ENCODE data around the gene BAD.
A peak's percentile ranks its signal among the peaks of the same experiment; 100 is the strongest.

BAD gene

DNA sequence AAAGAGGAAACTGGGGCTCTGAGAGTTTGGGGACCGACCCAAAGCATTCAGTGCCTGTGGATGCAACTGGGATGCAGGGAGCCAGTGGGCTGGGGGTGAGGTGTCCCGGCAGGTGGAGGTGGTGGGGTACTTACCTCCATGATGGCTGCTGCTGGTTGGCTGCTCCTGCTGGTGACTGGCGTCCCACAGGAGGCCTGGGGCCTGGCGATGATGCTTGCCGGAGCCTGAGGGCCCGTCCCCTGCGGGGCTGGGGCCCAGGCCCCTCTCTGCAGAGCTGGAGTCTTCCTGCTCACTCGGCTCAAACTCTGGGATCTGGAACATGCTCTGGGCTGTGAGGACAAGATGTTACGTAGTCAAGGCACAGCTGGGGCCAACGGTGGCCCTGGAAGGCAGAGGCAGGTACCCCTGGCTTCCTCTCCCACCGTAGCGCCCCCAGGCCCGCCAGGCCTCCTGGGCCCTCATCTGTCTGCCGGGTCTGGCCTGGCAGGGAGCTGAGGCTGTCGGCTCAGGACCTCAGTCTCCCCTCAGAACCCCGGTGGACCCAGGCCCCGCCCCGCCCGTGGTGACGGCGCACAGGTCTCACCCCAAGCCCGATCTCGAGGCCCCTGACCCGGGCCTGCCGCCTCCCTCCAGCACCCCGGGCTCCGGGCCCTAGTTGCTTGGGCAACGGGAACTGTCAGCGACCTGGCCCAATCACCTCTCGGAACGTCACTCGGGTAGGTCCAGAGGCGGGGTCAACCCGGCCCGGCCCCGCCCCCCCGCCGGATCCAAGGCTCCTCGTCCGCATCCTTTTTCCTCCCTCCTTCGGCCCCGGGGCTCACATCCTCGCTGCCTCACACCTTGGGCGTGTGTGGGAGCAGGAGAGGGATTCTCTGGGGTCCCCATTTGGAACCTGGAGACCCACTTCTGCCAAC is at the start of gene BAD:
BAD (minus strand) TSS at position 618 of the 914 bp plus-strand sequence; CDS start at position 321, 297 bp downstream.
- DNase-seq (ENCODE audit: insufficient read length, low spot score) (peak; percentile 96), FAIRE-seq (no peak)
- TF ChIP-seq CTCF (IDR thresholded peaks at IDR 0.05; ENCODE audit: insufficient read depth, missing control alignments), result no peak

DNA sequence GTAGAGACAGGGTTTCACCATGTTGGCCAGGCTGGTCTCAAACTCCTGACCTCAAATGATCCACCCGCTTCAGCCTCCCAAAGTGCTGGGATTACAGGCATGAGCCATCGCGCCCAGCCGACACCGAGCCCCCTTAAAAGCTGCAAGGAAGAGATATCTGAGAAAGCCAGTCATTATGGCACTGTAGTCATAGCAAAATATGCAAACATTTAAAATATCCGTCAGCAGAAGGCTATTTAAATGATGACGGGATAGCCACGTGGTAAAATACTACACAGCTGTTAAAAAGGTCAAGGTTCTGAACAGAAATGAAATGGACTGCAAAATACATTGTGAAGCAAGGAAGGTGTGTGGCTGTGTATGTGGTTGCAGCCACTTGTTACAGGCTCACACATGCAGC is 49.1 kb upstream of the BAD start:
- FAIRE-seq, result no peak
- no peak for DNase-seq (ENCODE audit: insufficient read length, low spot score)
- TF ChIP-seq CTCF (IDR thresholded peaks at IDR 0.05; ENCODE audit: insufficient read depth, missing control alignments), result no peak

- no peak for DNase-seq (ENCODE audit: insufficient read length, low spot score)
- no peak for FAIRE-seq
- peak; percentile 46 for TF ChIP-seq CTCF (IDR thresholded peaks at IDR 0.05; ENCODE audit: insufficient read depth, missing control alignments)
These were observed 47.3 kb upstream of the BAD start for GRCh38 chr11:64331569-64332371.

DNA sequence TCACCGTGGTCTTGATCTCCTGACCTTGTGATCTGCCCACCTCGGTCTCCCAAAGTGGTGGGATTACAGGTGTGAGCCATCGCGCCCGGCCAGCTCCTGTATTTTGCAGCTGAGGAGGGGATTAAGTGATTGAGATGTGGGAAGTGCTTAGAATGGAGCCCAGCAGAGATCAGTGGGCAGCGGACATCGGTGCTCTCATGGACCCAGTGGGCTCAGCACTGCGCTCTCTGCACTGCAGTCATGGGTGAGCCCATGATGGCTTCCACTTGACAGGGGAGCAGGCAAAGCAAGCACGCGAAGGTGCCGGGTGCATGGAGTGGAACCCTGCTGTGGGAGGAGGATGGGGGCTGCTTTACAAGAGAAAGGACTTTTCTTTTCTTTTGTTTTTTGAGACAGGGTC is 46.4 kb upstream of the BAD start:
- FAIRE-seq (no peak), DNase-seq (ENCODE audit: insufficient read length, low spot score) (no peak)
- no peak for TF ChIP-seq CTCF (IDR thresholded peaks at IDR 0.05; ENCODE audit: insufficient read depth, missing control alignments)

DNA sequence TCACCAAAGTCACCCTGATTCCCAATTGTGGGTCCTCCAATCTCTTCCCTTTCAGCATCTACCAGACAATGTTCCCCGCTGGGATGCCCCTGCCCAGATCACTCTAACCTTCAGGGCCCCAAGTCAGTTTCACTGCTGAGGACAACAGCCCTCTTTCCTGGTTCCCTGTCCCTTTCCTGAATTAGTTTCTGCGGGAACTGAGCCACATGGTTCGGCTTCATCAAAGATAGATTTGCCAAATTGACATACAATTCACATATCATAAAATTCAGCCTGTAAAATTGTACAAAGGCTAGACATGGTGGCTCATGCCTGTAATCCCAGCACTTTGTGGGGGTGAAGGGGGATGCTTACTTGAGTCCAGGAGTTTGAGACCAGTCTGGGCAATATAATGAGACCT is 43.5 kb upstream of the BAD start:
- DNase-seq (ENCODE audit: insufficient read length, low spot score) (no peak), FAIRE-seq (no peak)
- TF ChIP-seq CTCF (IDR thresholded peaks at IDR 0.05; ENCODE audit: insufficient read depth, missing control alignments), result no peak

- no peak for FAIRE-seq
- TF ChIP-seq CTCF (IDR thresholded peaks at IDR 0.05; ENCODE audit: insufficient read depth, missing control alignments), result no peak
These were observed 42.9 kb upstream of the BAD start for GRCh38 chr11:64327375-64327774.

More at GRCh38 chr11:64327375-64327774, 42.9 kb upstream of the BAD start:
- DNase-seq (ENCODE audit: insufficient read length, low spot score), result no peak
